OCI-LY7 (cell line): ENCODE results near the gene DIAPH3. TPM values are rescaled to one million over a fixed set of nuclear protein-coding genes. Genes with fewer than 3 reads are reported as not detected.

ENCODE experiments used
- BruUV-seq: library from RNA; stranded (reverse); fragments of 400-500 nt; replicated peaks from 2 replicates; lab custom pipeline; 2021; lab: Mats Ljungman, UMichigan
- CTCF ChIA-PET: fragments of 300-600 bp; sonication (Branson Sonifier 250); formaldehyde crosslinking; loops from one replicate; lab custom pipeline; 2022; ENCODE audit warnings: antibody characterized with exemption; ENCODE audit not compliant: unreplicated experiment; lab: Charles Lee
- POLR2A ChIA-PET: fragments of 300-600 bp; sonication (Branson Sonifier 250); formaldehyde crosslinking; loops from one replicate; lab custom pipeline; 2022; ENCODE audit warnings: antibody characterized with exemption; lab: Charles Lee
- DNase-seq: peaks from one replicate; pipeline ENCODE4 v3.0.0-alpha.2; 2015; ENCODE audit warnings: low spot score
- H2AFZ ChIP-seq: fragments of 200-600 bp; sonication (generic), shearing (Covaris generic); 2 replicates; pipeline ENCODE4 v1.6.1; 2014; ENCODE audit warnings: mild to moderate bottlenecking, antibody characterized with exemption, low read length, moderate library complexity
- H3K27ac ChIP-seq: fragments of 200-600 bp; sonication (generic); 2 replicates; pipeline ENCODE4 v1.5.1; 2014; ENCODE audit warnings: mixed run types, low read depth, mild to moderate bottlenecking, moderate library complexity, low read length, inconsistent platforms; ENCODE audit not compliant: poor library complexity, severe bottlenecking
- H3K36me3 ChIP-seq: fragments of 200-600 bp; sonication (generic); 2 replicates; pipeline ENCODE4 v1.6.1; 2014; ENCODE audit warnings: mild to moderate bottlenecking, antibody characterized with exemption, low read length, moderate library complexity, mixed read lengths; ENCODE audit not compliant: insufficient read depth
- H3K4me1 ChIP-seq: fragments of 200-600 bp; sonication (generic); 2 replicates; pipeline ENCODE4 v1.5.1; 2014; ENCODE audit warnings: mild to moderate bottlenecking, low read length; ENCODE audit not compliant: insufficient read depth, poor library complexity, severe bottlenecking
- H3K4me2 ChIP-seq: fragments of 200-600 bp; sonication (generic); 2 replicates; pipeline ENCODE4 v1.6.1; 2014; ENCODE audit warnings: mild to moderate bottlenecking, low read length
- H3K4me3 ChIP-seq: fragments of 200-600 bp; sonication (generic); 2 replicates; pipeline ENCODE4 v1.5.1; 2014; ENCODE audit warnings: mild to moderate bottlenecking, low read depth, low read length; ENCODE audit not compliant: poor library complexity, severe bottlenecking
- H3K79me2 ChIP-seq: fragments of 200-600 bp; sonication (generic); 2 replicates; pipeline ENCODE4 v1.6.1; 2016; ENCODE audit warnings: low read depth, mild to moderate bottlenecking, low read length, moderate library complexity, mixed read lengths; ENCODE audit not compliant: insufficient read depth
- H3K9me2 ChIP-seq: fragments of 200-600 bp; sonication (generic); 2 replicates; pipeline ENCODE4 v1.6.1; 2016; ENCODE audit warnings: mild to moderate bottlenecking, low read length, mixed read lengths; ENCODE audit not compliant: insufficient read depth
- H3K9me3 ChIP-seq: fragments of 200-600 bp; sonication (generic); 2 replicates; pipeline ENCODE4 v1.6.1; 2014; ENCODE audit warnings: mild to moderate bottlenecking, mixed run types, low read length, mixed read lengths
- H4K20me1 ChIP-seq: fragments of 200-600 bp; sonication (generic); 2 replicates; pipeline ENCODE4 v1.6.1; 2014; ENCODE audit warnings: mild to moderate bottlenecking, antibody characterized with exemption, low read length, moderate library complexity, mixed read lengths; ENCODE audit not compliant: insufficient read depth
- CTCF ChIP-seq: fragments of 200-600 bp; sonication (generic); conservative IDR thresholded peaks from 2 replicates; pipeline ENCODE4 v1.5.1; 2014; ENCODE audit warnings: mild to moderate bottlenecking, antibody characterized with exemption, low read length, moderate library complexity, mixed read lengths
- EZH2phosphoT487 ChIP-seq: fragments of 200-600 bp; sonication (generic); IDR thresholded peaks from 2 replicates; pipeline ENCODE4 v1.6.1; 2018; ENCODE audit warnings: low read depth, borderline replicate concordance, mild to moderate bottlenecking, mixed run types, antibody characterized with exemption, low read length, moderate library complexity, mixed read lengths
- intact Hi-C: fragments of 100-400 bp; cut with micrococcal nuclease; formaldehyde crosslinking; loops from one replicate; pipeline ENCODE4 v1.10.0; 2022; ENCODE audit not compliant: unreplicated experiment
- total RNA-seq, 2 experiments: library from RNA; depleted of rRNA in 1 of 2; stranded (reverse); fragments of >200 nt in 1 of 2; shearing (Covaris generic) in 1 of 2; gene quantifications; 2 replicates each; pipeline ENCODE4 v1.2.3, GENCODE V29; 2014 to 2022

DIAPH3 gene
- total RNA-seq, 2 experiments from 2014 or later = 33.5 to 37.2 TPM

DNA sequence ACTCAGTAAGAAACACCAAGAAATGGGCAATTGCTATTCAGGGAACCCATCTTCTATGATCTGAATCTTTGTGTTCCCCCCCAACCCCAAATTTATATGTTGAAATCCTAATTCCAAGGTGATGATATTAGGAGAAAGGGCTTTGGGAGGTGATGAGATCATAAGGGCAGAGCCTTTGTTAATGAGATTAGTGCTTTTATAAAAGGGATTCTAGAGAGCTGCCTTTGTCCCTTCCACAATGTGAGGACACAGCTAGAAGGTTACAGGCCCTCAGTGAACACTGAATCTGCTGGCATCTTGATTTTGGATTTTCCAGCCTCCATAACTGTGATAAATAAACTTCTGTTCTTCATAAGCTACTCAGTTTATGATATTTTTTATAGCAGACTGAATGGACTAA lies 376.0 kb downstream of the DIAPH3 start:
- Histone ChIP-seq H3K79me2 (no peaks in the 10 kb centered on the region), H3K4me1 (no peaks in the 10 kb centered on the region), H3K27ac (no peak overlapping the region), H3K36me3 (no peaks in the 10 kb centered on the region), H3K9me3 (no peaks in the 10 kb centered on the region), H2AFZ (no peak overlapping the region), H4K20me1 (no peaks in the 10 kb centered on the region), H3K4me2 (no peak overlapping the region), H3K4me3 (no peak overlapping the region), H3K9me2 (no peaks in the 10 kb centered on the region)
- DNase-seq = no peak
- CTCF ChIA-PET = interaction anchor here (0.6 kb wide), 1 partner anchor 1122 kb away, joined by 3 read pairs; no protein-coding TSS in a partner anchor
- BruUV-seq = no TSS peak
- intact Hi-C loops = no loop called here
- TF ChIP-seq CTCF (no peak), EZH2phosphoT487 (no peak)
- POLR2A ChIA-PET = interaction anchor here (0.8 to 1.4 kb wide), 2 partner anchors 17 to 34 kb away, joined by 3 read pairs; no protein-coding TSS in a partner anchor

GRCh38 chr13:59782696-59783095 lies 381.0 kb downstream of the DIAPH3 start:
- CTCF ChIA-PET = no interaction called here
- Histone ChIP-seq H3K4me1 (no peaks in the 10 kb centered on the region), H3K9me2 (no peaks in the 10 kb centered on the region), H3K4me3 (no peak overlapping the region), H3K36me3 (no peaks in the 10 kb centered on the region), H3K9me3 (no peaks in the 10 kb centered on the region), H3K27ac (no peak overlapping the region), H2AFZ (no peak overlapping the region), H3K79me2 (no peaks in the 10 kb centered on the region), H3K4me2 (no peak overlapping the region), H4K20me1 (no peaks in the 10 kb centered on the region)
- DNase-seq = no peak
- POLR2A ChIA-PET = no interaction called here
- intact Hi-C loops = no loop called here
- TF ChIP-seq CTCF (no peak), EZH2phosphoT487 (no peak)
- no TSS peak for BruUV-seq

DNA sequence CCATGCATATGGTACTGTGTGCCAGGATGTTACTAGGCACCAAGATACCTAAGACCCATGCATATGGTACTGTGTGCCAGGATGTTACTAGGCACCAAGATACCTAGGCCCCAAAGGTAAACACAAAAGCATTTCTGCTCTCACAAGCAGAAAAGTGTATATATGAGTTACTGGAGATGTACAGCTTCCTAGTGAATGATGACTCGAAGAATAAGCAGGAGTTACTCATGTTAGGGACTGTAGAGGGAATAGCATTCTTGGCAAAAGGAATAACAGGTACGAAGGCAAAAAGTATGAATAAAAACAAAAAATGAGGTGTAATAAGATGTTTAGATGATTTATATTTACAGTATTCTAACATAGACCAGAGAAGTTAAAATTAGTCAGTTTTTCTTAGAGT lies 383.7 kb downstream of the DIAPH3 start:
- Histone ChIP-seq H3K79me2 (no peaks in the 10 kb centered on the region), H3K4me2 (no peak overlapping the region), H2AFZ (no peak overlapping the region), H3K36me3 (no peaks in the 10 kb centered on the region), H3K9me3 (no peaks in the 10 kb centered on the region), H3K4me1 (no peaks in the 10 kb centered on the region), H3K27ac (no peak overlapping the region), H3K9me2 (no peaks in the 10 kb centered on the region), H4K20me1 (no peaks in the 10 kb centered on the region), H3K4me3 (no peak overlapping the region)
- TF ChIP-seq EZH2phosphoT487 (no peak), CTCF (no peak)
- CTCF ChIA-PET = no interaction called here
- DNase-seq = no peak
- POLR2A ChIA-PET = interaction anchor here (0.6 kb wide), 1 partner anchor 10 kb away, joined by 3 read pairs; no protein-coding TSS in a partner anchor
- intact Hi-C loops = no loop called here
- BruUV-seq = no TSS peak
